ENCODE data around the gene MED26.

Gene MED26

GRCh38 chr19:16588824-16589577 is 39.0 kb downstream of the MED26 start:
- peak; percentile 67 for DNase-seq

DNA sequence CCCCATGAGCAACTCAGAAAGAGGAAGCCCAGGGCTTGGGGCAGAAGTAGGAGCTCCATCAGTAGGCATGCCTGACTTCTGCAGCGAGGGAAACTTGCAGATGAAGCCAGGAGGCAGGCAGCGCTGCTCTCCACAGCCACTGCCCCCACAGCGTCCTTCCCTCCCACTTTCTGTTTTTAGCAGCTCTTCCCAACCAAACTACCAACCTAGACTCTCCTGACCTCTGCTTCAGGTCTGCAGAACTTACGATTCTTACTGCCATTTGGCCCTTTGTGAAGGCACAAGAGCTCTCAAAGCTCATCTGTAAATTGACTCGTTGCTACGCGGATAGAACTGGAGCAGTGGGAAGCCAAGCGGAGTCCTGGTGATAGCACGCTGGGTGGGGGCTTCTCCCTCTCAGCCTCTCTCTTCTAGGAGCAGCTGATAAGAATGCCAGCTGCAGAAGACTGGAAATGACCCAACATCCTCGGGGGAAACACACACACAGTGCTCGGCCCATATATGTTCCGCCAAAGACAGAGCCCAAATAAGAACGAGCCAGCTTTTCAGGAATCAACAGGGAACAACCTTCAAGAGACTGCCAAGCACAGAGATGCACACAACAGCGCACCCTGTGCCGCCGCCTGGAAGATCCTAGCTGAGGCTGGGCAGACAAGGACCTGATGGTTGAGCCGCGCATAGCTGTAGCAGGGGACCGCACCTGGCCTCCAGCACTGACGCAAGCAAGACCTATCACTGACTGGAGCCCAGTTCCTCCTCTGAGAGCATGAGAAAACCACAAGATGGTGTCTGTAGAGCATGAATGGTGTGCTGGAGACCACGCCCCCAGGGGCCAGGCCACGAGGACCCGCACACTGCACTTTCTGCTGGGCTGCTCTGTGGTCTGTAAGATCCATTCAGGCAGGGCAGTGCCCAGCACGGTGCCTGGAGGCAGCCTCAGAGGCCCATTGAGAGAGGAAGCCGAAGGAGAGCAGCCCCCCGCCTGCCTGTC is 39.9 kb downstream of the MED26 start:
- DNase-seq = peak; percentile 95

GRCh38 chr19:16586991-16587832 is 40.8 kb downstream of the MED26 start:
- DNase-seq = peak; percentile 78

DNA sequence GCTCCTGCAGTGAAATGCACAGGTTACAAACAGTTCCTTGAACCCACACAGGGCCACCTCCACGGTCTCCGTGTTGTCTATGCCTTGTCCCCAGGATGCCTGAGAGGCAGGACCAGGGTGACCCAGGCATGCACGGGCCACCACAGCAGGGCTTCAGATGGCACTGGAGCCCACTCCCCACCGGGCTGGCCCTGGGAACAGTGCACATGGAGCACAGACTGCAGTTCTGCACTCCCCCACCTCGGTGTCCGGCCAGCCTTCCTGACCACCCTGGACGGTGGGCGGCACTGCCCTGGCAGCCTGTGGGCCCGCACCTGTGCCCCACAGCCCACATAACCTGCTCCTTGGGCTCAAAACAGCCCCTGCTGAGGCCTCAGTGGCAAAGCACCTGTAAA is 41.5 kb downstream of the MED26 start:
- DNase-seq = no peak

DNA sequence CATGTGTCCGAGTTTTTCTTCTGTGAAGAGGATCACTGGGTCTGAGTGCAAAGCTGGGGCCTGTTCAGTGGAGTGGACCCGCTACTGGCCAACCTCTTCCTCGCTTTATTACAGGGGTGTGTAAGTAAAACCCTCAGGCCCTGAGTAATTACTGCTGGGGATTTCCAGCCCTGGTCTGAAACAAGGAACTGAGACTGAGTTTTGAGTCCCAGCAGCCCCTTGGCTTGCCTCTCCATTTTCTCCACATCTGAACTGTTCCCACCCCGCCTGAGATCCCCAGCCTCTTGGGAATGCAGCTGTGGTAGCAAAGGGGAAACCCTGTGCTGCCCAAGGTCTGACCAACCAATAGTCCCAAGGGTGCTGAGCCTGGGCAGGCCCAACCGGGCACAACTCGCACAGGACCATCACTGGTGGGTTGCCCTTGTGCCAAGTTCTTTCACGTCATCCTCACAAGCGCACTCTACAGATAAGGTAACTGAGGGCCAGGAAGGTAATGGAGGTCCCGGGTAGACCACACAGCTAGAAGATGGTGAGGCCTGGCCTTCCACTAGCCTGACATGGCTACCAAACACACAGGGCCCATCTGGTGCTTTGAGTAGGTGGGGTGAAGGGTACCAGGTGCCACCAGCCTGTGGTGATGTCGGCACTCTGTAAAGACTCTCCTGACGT is 42.1 kb downstream of the MED26 start:
- peak; percentile 79 for DNase-seq

GRCh38 chr19:16585094-16585801 is 42.8 kb downstream of the MED26 start:
- peak; percentile 29 for DNase-seq

- DNase-seq = peak; percentile 96
Measured at GRCh38 chr19:16584248-16585093, 43.5 kb downstream of the MED26 start.

DNA sequence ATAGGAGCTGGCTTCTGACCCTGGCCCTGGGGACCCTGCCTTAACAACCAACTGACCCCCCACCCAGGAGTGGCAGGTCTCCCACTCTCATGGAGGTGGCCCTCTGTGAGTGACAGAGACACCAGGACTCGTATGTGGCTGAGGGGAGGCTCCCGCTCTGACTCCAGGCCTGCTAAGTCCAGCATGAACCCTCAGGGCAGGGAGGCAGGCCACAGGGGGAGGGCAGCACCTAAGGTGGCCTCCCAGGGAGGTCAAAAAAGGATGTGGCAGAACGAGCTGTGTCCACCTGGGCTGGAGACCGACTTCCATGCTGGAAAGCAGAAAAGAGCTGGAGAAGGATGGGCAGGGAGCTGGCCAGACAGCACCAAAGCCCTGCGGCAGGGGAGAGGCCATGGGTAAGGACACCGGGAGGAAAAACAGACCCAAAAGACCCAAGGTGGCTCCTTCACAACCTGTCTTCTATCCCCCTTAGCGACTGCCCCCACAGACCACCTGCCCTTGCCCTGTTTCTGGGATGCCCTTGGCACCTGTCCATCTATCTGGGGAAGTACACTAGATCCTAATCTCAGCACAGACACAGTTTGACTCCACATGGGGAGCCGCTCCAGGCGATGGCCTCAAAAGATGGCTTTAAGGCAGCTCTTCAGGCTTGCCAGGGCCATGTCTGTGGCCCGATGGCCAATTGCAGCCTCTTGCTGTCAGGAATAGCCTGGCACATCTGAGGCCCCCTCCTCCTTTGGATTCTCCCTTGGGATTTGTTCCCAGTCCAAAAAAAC is 45.3 kb downstream of the MED26 start:
- DNase-seq = no peak

DNA sequence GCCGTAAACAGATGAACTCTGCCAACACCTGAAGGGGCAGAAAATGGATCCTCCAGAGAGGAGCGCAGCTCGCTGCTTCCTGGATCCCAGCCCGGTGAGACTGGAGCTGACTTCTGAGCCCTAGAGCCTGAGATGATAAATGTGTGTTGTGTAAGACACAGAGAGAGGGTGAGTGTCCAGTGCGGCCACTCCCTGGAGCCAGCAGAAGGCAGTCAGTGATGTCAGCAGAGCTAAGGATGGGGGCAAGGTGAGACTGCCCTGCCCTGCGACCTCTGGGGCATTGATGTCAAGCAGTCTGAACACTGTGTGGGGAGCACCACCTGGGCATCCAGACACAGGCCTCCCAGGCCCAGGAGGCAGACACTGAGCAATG is 46.0 kb downstream of the MED26 start:
- DNase-seq = no peak

GRCh38 chr19:16581145-16581970 is 46.6 kb downstream of the MED26 start:
- no peak for DNase-seq

- no peak for DNase-seq
Measured at GRCh38 chr19:16579381-16579780, 48.6 kb downstream of the MED26 start.

DNA sequence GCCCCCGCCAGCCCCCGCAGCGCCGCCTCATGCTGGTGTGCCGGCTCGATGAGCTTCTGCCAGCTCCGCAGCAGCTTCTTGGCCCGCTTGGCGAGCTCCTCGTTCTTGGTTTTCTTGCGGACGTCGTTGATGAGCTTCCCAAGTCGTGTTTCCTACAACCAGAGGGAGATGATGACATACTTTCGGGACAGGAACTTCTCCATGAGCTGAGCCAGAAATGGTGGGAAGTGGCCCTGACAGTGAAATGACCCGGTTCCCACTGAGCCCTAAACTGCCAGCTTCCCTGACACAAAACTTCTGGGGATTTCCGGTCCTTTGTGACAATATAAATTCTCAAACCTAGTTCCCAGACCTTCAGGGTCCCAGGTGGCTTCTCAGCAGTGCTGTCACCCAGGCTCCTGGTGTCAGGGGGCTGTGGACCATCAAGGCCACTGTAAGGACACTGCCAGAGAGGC is 50.4 kb downstream of the MED26 start:
- no peak for DNase-seq

- no peak for DNase-seq
Measured at GRCh38 chr19:16576690-16577530, 51.1 kb downstream of the MED26 start.

- DNase-seq = no peak
Measured at GRCh38 chr19:16575861-16576689, 51.9 kb downstream of the MED26 start.

- DNase-seq = no peak
Measured at GRCh38 chr19:16575282-16575681, 52.7 kb downstream of the MED26 start.

- no peak for DNase-seq
Measured at GRCh38 chr19:16573925-16574324, 54.1 kb downstream of the MED26 start.

DNA sequence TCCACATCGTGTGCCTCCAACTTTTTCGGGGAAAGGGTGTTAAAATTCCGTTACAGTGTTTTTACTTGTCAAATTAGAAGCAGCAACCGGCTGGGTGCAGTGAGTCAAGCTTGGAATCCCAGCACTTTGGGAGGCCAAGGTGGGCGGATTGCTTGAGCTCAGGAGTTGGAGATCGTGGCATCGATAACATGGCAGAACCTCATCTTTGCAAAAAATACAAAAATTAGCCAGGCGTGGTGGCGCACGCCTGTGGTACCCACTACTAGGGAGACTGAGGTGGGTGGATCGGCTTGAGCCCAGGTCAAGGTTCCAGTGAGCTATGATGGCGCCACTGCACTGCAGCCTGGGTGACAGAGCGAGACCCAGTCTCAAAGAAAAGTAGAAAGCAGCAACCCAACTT is 54.7 kb downstream of the MED26 start:
- DNase-seq = no peak
